Testis (tissue), 5 donors: ENCODE results near the gene CD48. TPM values are rescaled to one million over a fixed set of nuclear protein-coding genes. Genes with fewer than 3 reads are reported as not detected.

Experiments
- DNase-seq: peaks from one replicate; pipeline ENCODE4 v3.0.0-alpha.2; 2019
- H3K27ac ChIP-seq, 2 donors: fragments of 200-600 bp; sonication (generic); one replicate each; pipeline ENCODE4 v1.5.1; 2019
- H3K27me3 ChIP-seq: fragments of 200-600 bp; sonication (generic); one replicate; pipeline ENCODE4 v1.5.1; 2019
- H3K36me3 ChIP-seq: fragments of 200-600 bp; sonication (generic); one replicate; pipeline ENCODE4 v1.5.1; 2017; ENCODE audit warnings: low read depth; ENCODE audit errors: missing control alignments
- H3K4me1 ChIP-seq: fragments of 200-600 bp; sonication (generic); one replicate; pipeline ENCODE4 v1.5.1; 2019
- H3K4me3 ChIP-seq, 2 donors: fragments of 200-600 bp; sonication (generic); one replicate each; pipeline ENCODE4 v1.5.1; 2017 to 2019
- H3K9me3 ChIP-seq: fragments of 200-600 bp; sonication (generic); one replicate; pipeline ENCODE4 v1.5.1; 2017
- CTCF ChIP-seq, 3 experiments: fragments of 450-650 bp in 2 of 3; fragments of 200-600 bp in 1 of 3; sonication (generic) in 1 of 3; IDR thresholded peaks; one replicate each; pipeline ENCODE4 v1.5.1; 2016 to 2019; ENCODE audit warnings: antibody characterized with exemption in 3 of 3, mild to moderate bottlenecking in 2 of 3, moderate library complexity in 1 of 3
- POLR2A ChIP-seq: fragments of 450-650 bp; IDR thresholded peaks from one replicate; pipeline ENCODE4 v1.6.1; 2017; ENCODE audit warnings: antibody characterized with exemption, mild to moderate bottlenecking, moderate library complexity
- WGBS, 2 donors: methylation state at CpG; one replicate each; pipeline ENCODE4 v1.1.5; 2018; 5-methylcytosine and 5-hydroxymethylcytosine counted together
- intact Hi-C: fragments of 100-400 bp; cut with DNase I; formaldehyde crosslinking; loops from one replicate; pipeline ENCODE4 v1.15.1; 2023; ENCODE audit warnings: low total_unique reads
- long read RNA-seq, 2 donors: transcript quantifications; one replicate each; lab custom pipeline, GENCODE V29; 2026
- polyA plus RNA-seq: library from polyadenylated mRNA; stranded (reverse); fragments of 350-450 nt; fragmentation: Illumina TruSeq; extraction: RNeasy Lipid Tissue Mini Kit (QIAGEN cat#74804); gene quantifications from one replicate; pipeline ENCODE4 v1.2.3, GENCODE V29; 2014; ENCODE audit warnings: low read depth, low replicate concordance; ENCODE audit not compliant: insufficient read depth
- total RNA-seq, 2 donors: library from RNA; depleted of rRNA; stranded (reverse); fragments of >200 nt; gene quantifications; one replicate each; pipeline ENCODE4 v1.2.3, GENCODE V29; 2016

CD48 gene
- total RNA-seq: 1 to 10 TPM in 1 of 2 donors, under 1 TPM in 1; 0.63 to 1.4 TPM
- polyA plus RNA-seq: 6.1 TPM
- long read RNA-seq, donor 1, partial matches to known transcripts: 0 of 2 reads
- long read RNA-seq, donor 1, other reads (novel, unspliced or antisense): 0 of 2 reads
- long read RNA-seq, donor 2, partial matches to known transcripts: 0 of 1 reads
- long read RNA-seq, donor 2, other reads (novel, unspliced or antisense): 0 of 1 reads

GRCh38 chr1:160711602-160712311 is at the start of gene CD48:
Gene CD48, minus strand, starts transcription at chr1:160711822. Its CDS starts 59 bp downstream, at chr1:160711763.
- Histone ChIP-seq H3K27me3 (no peaks in the 10 kb centered on the region), H3K36me3 (no peaks in the 10 kb centered on the region), H3K4me1 (no peaks in the 10 kb centered on the region), H3K27ac (no peak within 1 kb of the TSS), H3K4me3 (no peak within 1 kb of the TSS), H3K9me3 (no peaks in the 10 kb centered on the region)
- 61 to 81% methylated on average over 9 of the region's 9 CpGs for WGBS, 2 donors
- no peak for DNase-seq
- intact Hi-C loops: no loop called here
- TF ChIP-seq CTCF (IDR thresholded peaks at IDR 0.05) (no peak), POLR2A (no peak)

DNA sequence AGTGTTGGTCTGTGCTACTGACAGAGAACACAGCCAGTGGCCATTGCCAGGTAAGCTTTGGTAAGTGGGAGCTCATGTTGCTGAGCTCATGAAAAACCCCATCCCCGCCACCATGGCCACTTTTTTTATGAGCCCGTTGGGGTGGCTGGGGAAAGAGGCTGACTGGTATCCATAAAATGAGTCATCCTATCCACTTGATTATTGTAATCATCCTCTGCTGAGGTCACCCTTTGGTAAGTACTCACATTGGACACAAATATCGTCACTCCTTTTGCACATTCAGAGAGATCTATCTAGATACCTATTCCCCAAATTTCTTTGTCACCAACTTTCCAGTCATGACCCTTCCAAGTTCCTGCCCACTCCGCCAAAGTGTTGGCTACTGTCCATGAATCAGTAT is 49.4 kb upstream of the CD48 start:
- WGBS, 2 donors: 93 to 95% methylated on average over 4 of the region's 4 CpGs
- no peaks in the 10 kb centered on the region for H3K36me3 ChIP-seq
- TF ChIP-seq CTCF (IDR thresholded peaks at IDR 0.05) (no peak), POLR2A (no peak)
- H3K9me3 ChIP-seq: no peaks in the 10 kb centered on the region
- intact Hi-C loops: no loop called here
- no peaks in the 10 kb centered on the region for H3K27me3 ChIP-seq
- no peak overlapping the region for H3K27ac ChIP-seq
- no peak for DNase-seq
- H3K4me1 ChIP-seq: no peaks in the 10 kb centered on the region
- no peak overlapping the region for H3K4me3 ChIP-seq

GRCh38 chr1:160759740-160760139 is 48.1 kb upstream of the CD48 start:
- H3K4me3 ChIP-seq: no peak overlapping the region
- H3K4me1 ChIP-seq: no peaks in the 10 kb centered on the region
- no peaks in the 10 kb centered on the region for H3K27me3 ChIP-seq
- H3K27ac ChIP-seq: no peak overlapping the region
- no peaks in the 10 kb centered on the region for H3K9me3 ChIP-seq
- TF ChIP-seq POLR2A: no peak
- TF ChIP-seq CTCF (IDR thresholded peaks at IDR 0.05): no peak
- intact Hi-C loops: no loop called here
- H3K36me3 ChIP-seq: no peaks in the 10 kb centered on the region
- no peak for DNase-seq

- Histone ChIP-seq H3K4me3 (no peak overlapping the region), H3K9me3 (no peaks in the 10 kb centered on the region), H3K27me3 (no peaks in the 10 kb centered on the region), H3K4me1 (no peaks in the 10 kb centered on the region), H3K27ac (no peak overlapping the region), H3K36me3 (no peaks in the 10 kb centered on the region)
- TF ChIP-seq CTCF (IDR thresholded peaks at IDR 0.05): no peak
- no peak for TF ChIP-seq POLR2A
- no peak for DNase-seq
- intact Hi-C loops: no loop called here
- WGBS, 2 donors: 97 to 100% methylated on average over 2 of the region's 2 CpGs
Observed at GRCh38 chr1:160758521-160758920, 46.9 kb upstream of the CD48 start.

DNA sequence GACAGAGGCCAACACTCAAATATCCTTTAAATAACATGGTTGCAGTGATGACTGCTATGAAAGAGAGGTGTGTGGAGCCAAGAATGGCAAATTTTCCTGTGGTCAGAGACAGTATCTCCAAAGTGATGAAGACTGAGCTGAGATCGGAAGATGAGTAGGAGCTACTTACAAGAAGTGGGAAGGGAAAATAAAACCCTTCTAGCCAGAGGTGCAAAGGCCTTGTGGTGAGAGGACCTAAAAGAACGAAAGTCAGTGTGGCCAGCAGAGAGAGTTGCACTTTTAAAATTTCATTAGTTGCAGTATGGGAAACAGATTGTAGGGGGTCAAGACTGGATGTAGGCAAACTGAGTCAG is 45.2 kb upstream of the CD48 start:
- intact Hi-C loops: no loop called here
- WGBS, 2 donors: 94 to 97% methylated on average over 2 of the region's 2 CpGs
- Histone ChIP-seq H3K9me3 (no peaks in the 10 kb centered on the region), H3K27me3 (no peaks in the 10 kb centered on the region), H3K36me3 (no peaks in the 10 kb centered on the region), H3K27ac (no peak overlapping the region), H3K4me1 (peaks cover 8% of the 10 kb centered on the region), H3K4me3 (no peak overlapping the region)
- no peak for DNase-seq
- no peak for TF ChIP-seq POLR2A
- no peak for TF ChIP-seq CTCF (IDR thresholded peaks at IDR 0.05)
